Panc1 (cell line): ENCODE data around the gene NDEL1.

ENCODE experiments used
- CTCF ChIP-seq: fragments of 450-650 bp; IDR thresholded peaks from 2 replicates; pipeline ENCODE4 v1.5.1; 2017; ENCODE audit warnings: mild to moderate bottlenecking
- POLR2AphosphoS5 ChIP-seq: IDR thresholded peaks from 2 replicates; pipeline ENCODE4 v1.6.1; 2012; ENCODE audit warnings: mild to moderate bottlenecking, low read depth, low read length, moderate library complexity
- TCF7L2 ChIP-seq: IDR thresholded peaks from 2 replicates; pipeline ENCODE4 v1.6.1; 2011; ENCODE audit warnings: mild to moderate bottlenecking, low read depth, low read length, inconsistent platforms

- no peak for TF ChIP-seq POLR2AphosphoS5
- TF ChIP-seq TCF7L2, result no peak
- TF ChIP-seq CTCF, result no peak
These were observed 52.8 kb downstream of the NDEL1 start for GRCh38 chr17:8488491-8488890.
